IMR-90 (cell line): ENCODE data around the gene MAMLD1. TPM values are rescaled to one million over a fixed set of nuclear protein-coding genes. Genes with fewer than 3 reads are reported as not detected.

Experiments used
- ATAC-seq: fragments of 200-7000 bp; cut with Tn5 transposase; 2 replicates; pipeline ENCODE4 v1.9.1; 2020; ENCODE audit warnings: low read depth, mild to moderate bottlenecking, moderate library complexity
- BruUV-seq: library from RNA; stranded (reverse); fragments of 400-500 nt; replicated peaks from 2 replicates; lab custom pipeline; 2021; lab: Mats Ljungman, UMichigan
- CTCF ChIA-PET: fragments of 300-600 bp; formaldehyde crosslinking; extraction: SDS; loops from one replicate; lab custom pipeline; 2021; ENCODE audit warnings: antibody characterized with exemption; lab: Yijun Ruan, JAX
- POLR2A ChIA-PET: fragments of 300-600 bp; sonication (Branson Sonifier 250); formaldehyde crosslinking; loops from one replicate; lab custom pipeline; 2022; ENCODE audit warnings: antibody characterized with exemption; ENCODE audit not compliant: unreplicated experiment; lab: Charles Lee
- DNase-seq: peaks from one replicate; pipeline ENCODE4 v3.0.0; 2013
- H2AFZ ChIP-seq: replicated peaks from 2 replicates; pipeline ENCODE3; 2013; ENCODE audit warnings: low read length, mild to moderate bottlenecking; ENCODE audit not compliant: poor library complexity
- H2AK5ac ChIP-seq: 2 replicates; pipeline ENCODE4 v1.6.1; 2013; ENCODE audit warnings: low read depth, low read length, inconsistent platforms
- H2AK9ac ChIP-seq: replicated peaks from 2 replicates; pipeline ENCODE3; 2013; ENCODE audit warnings: mild to moderate bottlenecking, low read depth, low read length, moderate library complexity; ENCODE audit not compliant: poor library complexity
- H2BK120ac ChIP-seq: 2 replicates; pipeline ENCODE4 v1.6.1; 2013; ENCODE audit warnings: low read depth, low read length, inconsistent platforms
- H2BK15ac ChIP-seq: 3 replicates; pipeline ENCODE4 v1.6.1; 2013; ENCODE audit warnings: low read depth, low read length, inconsistent platforms
- H2BK20ac ChIP-seq: 2 replicates; pipeline ENCODE4 v1.6.1; 2013; ENCODE audit warnings: low read depth, mild to moderate bottlenecking, inconsistent platforms, low read length, moderate library complexity
- H2BK5ac ChIP-seq: 2 replicates; pipeline ENCODE4 v1.6.1; 2013; ENCODE audit warnings: mild to moderate bottlenecking, low read depth, low read length, inconsistent platforms; ENCODE audit not compliant: poor library complexity, severe bottlenecking
- H3K14ac ChIP-seq: replicated peaks from 2 replicates; pipeline ENCODE4 v1.6.1; 2013; ENCODE audit warnings: low read depth, low read length, inconsistent platforms
- H3K18ac ChIP-seq: 2 replicates; pipeline ENCODE4 v1.6.1; 2013; ENCODE audit warnings: low read depth, low read length, control low read depth
- H3K23ac ChIP-seq: 2 replicates; pipeline ENCODE4 v1.6.1; 2013; ENCODE audit warnings: low read depth, low read length, inconsistent platforms
- H3K27ac ChIP-seq: 2 replicates; pipeline ENCODE4 v1.5.1; 2013; ENCODE audit warnings: mild to moderate bottlenecking, control low read depth, low read length; ENCODE audit not compliant: insufficient read depth
- H3K27me3 ChIP-seq: 2 replicates; pipeline ENCODE4 v1.6.1; 2013; ENCODE audit warnings: low read length; ENCODE audit not compliant: control insufficient read depth, insufficient read depth
- H3K36me3 ChIP-seq: 2 replicates; pipeline ENCODE4 v1.6.1; 2013; ENCODE audit warnings: low read length, mixed read lengths; ENCODE audit not compliant: control insufficient read depth, insufficient read depth
- H3K4ac ChIP-seq: 2 replicates; pipeline ENCODE4 v1.6.1; 2013; ENCODE audit warnings: low read depth, low read length, inconsistent platforms
- H3K4me1 ChIP-seq: 2 replicates; pipeline ENCODE4 v1.6.1; 2013; ENCODE audit warnings: low read length, mixed read lengths; ENCODE audit not compliant: control insufficient read depth, insufficient read depth
- H3K4me2 ChIP-seq: 2 replicates; pipeline ENCODE4 v1.6.1; 2013; ENCODE audit warnings: low read depth, mild to moderate bottlenecking, control low read depth, low read length, moderate library complexity
- H3K4me3 ChIP-seq: 2 replicates; pipeline ENCODE4 v1.5.1; 2013; ENCODE audit warnings: low read depth, mild to moderate bottlenecking, control low read depth, low read length, moderate library complexity; ENCODE audit not compliant: insufficient read depth
- H3K56ac ChIP-seq: 2 replicates; pipeline ENCODE4 v1.6.1; 2013; ENCODE audit warnings: low read length, inconsistent platforms; ENCODE audit not compliant: insufficient read depth; ENCODE audit errors: extremely low read depth
- H3K79me1 ChIP-seq, 2 experiments: 2 replicates each; pipeline ENCODE4 v1.6.1; 2013; ENCODE audit warnings: low read length in 2 of 2, inconsistent platforms in 1 of 2, low read depth in 1 of 2
- H3K9ac ChIP-seq: 2 replicates; pipeline ENCODE4 v1.6.1; 2013; ENCODE audit warnings: low read depth, low read length, control low read depth
- H3K9me1 ChIP-seq: 2 replicates; pipeline ENCODE4 v1.6.1; 2013; ENCODE audit warnings: low read length, inconsistent platforms; ENCODE audit not compliant: insufficient read depth
- H3K9me3 ChIP-seq: 2 replicates; pipeline ENCODE4 v1.6.1; 2013; ENCODE audit warnings: low read length; ENCODE audit not compliant: control insufficient read depth, insufficient read depth
- H4K20me1 ChIP-seq: 2 replicates; pipeline ENCODE4 v1.6.1; 2013; ENCODE audit warnings: low read length, inconsistent platforms; ENCODE audit not compliant: insufficient read depth
- H4K5ac ChIP-seq: 2 replicates; pipeline ENCODE4 v1.6.1; 2013; ENCODE audit warnings: mild to moderate bottlenecking, low read depth, low read length, control low read depth
- H4K8ac ChIP-seq, 2 experiments: 2 replicates each; pipeline ENCODE4 v1.6.1; 2013; ENCODE audit warnings: low read depth in 2 of 2, low read length in 2 of 2, control low read depth in 1 of 2, inconsistent platforms in 1 of 2
- H4K91ac ChIP-seq: 2 replicates; pipeline ENCODE4 v1.6.1; 2013; ENCODE audit warnings: low read depth, low read length, inconsistent platforms; ENCODE audit not compliant: insufficient read depth
- BHLHE40 ChIP-seq: fragments of 150-350 bp; IDR thresholded peaks from 2 replicates; pipeline ENCODE4 v1.6.1; 2016; ENCODE audit warnings: mild to moderate bottlenecking, low read depth, low read length
- CEBPB ChIP-seq: IDR thresholded peaks from 2 replicates; pipeline ENCODE4 v1.6.1; 2012; ENCODE audit warnings: low read depth, low read length, improper control_type of control experiment
- CHD1 ChIP-seq: IDR thresholded peaks from 2 replicates; pipeline ENCODE4 v1.6.1; 2012; ENCODE audit warnings: low read depth, low read length, improper control_type of control experiment
- FOS ChIP-seq: fragments of 150-350 bp; IDR thresholded peaks from 2 replicates; pipeline ENCODE4 v1.6.1; 2016; ENCODE audit warnings: low read depth, low read length
- MAFK ChIP-seq: IDR thresholded peaks from 2 replicates; pipeline ENCODE4 v1.6.1; 2012; ENCODE audit warnings: low read depth, low read length, improper control_type of control experiment
- MAZ ChIP-seq: IDR thresholded peaks from 2 replicates; pipeline ENCODE4 v1.6.1; 2012; ENCODE audit warnings: low read depth, mild to moderate bottlenecking, low read length, improper control_type of control experiment, moderate library complexity, borderline replicate concordance
- MXI1 ChIP-seq: IDR thresholded peaks from 2 replicates; pipeline ENCODE4 v1.6.1; 2012; ENCODE audit warnings: low read depth, mild to moderate bottlenecking, low read length, moderate library complexity, borderline replicate concordance
- NFE2L2 ChIP-seq: fragments of 150-350 bp; IDR thresholded peaks from 2 replicates; pipeline ENCODE4 v1.6.1; 2016; ENCODE audit warnings: low read depth, mild to moderate bottlenecking, low read length
- POLR2A ChIP-seq: IDR thresholded peaks from 2 replicates; pipeline ENCODE4 v1.6.1; 2012; ENCODE audit warnings: mild to moderate bottlenecking, low read depth, low read length
- RAD21 ChIP-seq: IDR thresholded peaks from 2 replicates; pipeline ENCODE4 v1.6.1; 2012; ENCODE audit warnings: low read length, improper control_type of control experiment
- RCOR1 ChIP-seq: IDR thresholded peaks from 2 replicates; pipeline ENCODE4 v1.6.1; 2012; ENCODE audit warnings: mild to moderate bottlenecking, low read length, improper control_type of control experiment; ENCODE audit not compliant: insufficient replicate concordance
- RFX5 ChIP-seq: IDR thresholded peaks from 2 replicates; pipeline ENCODE4 v1.8.0; 2012; ENCODE audit warnings: low read depth, mild to moderate bottlenecking, low read length, moderate library complexity
- SMC3 ChIP-seq: fragments of 150-350 bp; IDR thresholded peaks from 2 replicates; pipeline ENCODE4 v1.6.1; 2016; ENCODE audit warnings: low read depth, mild to moderate bottlenecking, antibody characterized with exemption, low read length, moderate library complexity
- dilution Hi-C: fragments of 300-500 bp; cut with HindIII; formaldehyde crosslinking; loops from one replicate; pipeline ENCODE4 v1.14.3; 2018; ENCODE audit warnings: low sequenced_read_pairs; ENCODE audit not compliant: unreplicated experiment
- in situ Hi-C: fragments of 300-500 bp; cut with MboI; formaldehyde crosslinking; loops from 3 replicates; pipeline ENCODE4 v1.14.3; 2019; ENCODE audit warnings: low sequenced_read_pairs, inconsistent platforms, mixed read lengths
- intact Hi-C: fragments of 100-400 bp; cut with micrococcal nuclease; formaldehyde crosslinking; loops from 2 replicates; pipeline ENCODE4 v1.10.0; 2022
- polyA plus RNA-seq, 3 experiments: library from polyadenylated mRNA; depleted of rRNA; stranded (reverse); fragments of >200 nt; gene quantifications; 2 replicates each; pipeline ENCODE4 v1.2.3, GENCODE V29; 2012; ENCODE audit warnings: low replicate concordance in 1 of 3
- total RNA-seq: library from RNA; depleted of rRNA; stranded (reverse); fragments of >200 nt; gene quantifications from 2 replicates; pipeline ENCODE4 v1.2.3, GENCODE V29; 2012
- TF ChIP-seq, protein P1 (sequence below): fragments of 150-350 bp; IDR thresholded peaks from 2 replicates; pipeline ENCODE4 v1.6.1; 2017; ENCODE audit warnings: mild to moderate bottlenecking, antibody characterized with exemption, low read length, low read depth
- TF ChIP-seq, protein P2 (sequence below): conservative IDR thresholded peaks from 2 replicates; pipeline ENCODE4 v1.5.1; 2012; ENCODE audit warnings: mild to moderate bottlenecking, low read depth, low read length, improper control_type of control experiment
- TF ChIP-seq, protein P3 (sequence below): fragments of 150-350 bp; IDR thresholded peaks from 2 replicates; pipeline ENCODE4 v1.6.1; 2016; ENCODE audit warnings: low read depth, mild to moderate bottlenecking, low read length, moderate library complexity, borderline replicate concordance

MAMLD1 gene
- total and polyA plus RNA-seq, 2 of the 4 experiments (the other 2 are of a cell fraction) = 1.4 to 11.0 TPM

DNA sequence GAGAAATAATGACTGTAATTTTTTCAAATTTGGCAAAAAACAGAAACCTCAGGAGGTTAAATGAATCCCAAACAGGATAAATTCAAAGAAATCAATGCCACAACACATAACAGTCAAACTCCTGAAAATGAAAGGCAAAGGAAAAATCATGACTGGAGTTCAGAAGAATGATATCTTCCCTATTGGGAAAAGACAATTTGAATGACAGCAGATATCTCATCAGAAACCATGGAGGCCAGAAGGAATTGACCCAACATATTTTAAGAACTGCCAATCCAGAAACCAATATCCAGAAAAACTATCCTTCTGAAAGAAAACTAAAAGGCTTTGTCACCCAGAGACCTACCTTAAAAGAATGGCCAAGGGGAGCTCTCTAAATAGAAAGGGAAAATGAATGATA is 40.1 kb upstream of the MAMLD1 start:
- in situ Hi-C loops = no loop called here

More for the DNA sequence above, 40.1 kb upstream of the MAMLD1 start:
- POLR2A ChIA-PET = no interaction called here
- dilution Hi-C loops = no loop called here
- ATAC-seq (no peak), DNase-seq (no peak)
- H2BK120ac ChIP-seq = no peak overlapping the region
- intact Hi-C loops = no loop called here
- no peak overlapping the region for H3K56ac ChIP-seq
- H2BK5ac ChIP-seq = no peak overlapping the region
- H3K4me1 ChIP-seq = peaks cover 10% of the 10 kb centered on the region
- H3K36me3 ChIP-seq = no peaks in the 10 kb centered on the region
- H3K23ac ChIP-seq = no peak overlapping the region
- H2BK20ac ChIP-seq = no peak overlapping the region
- no peaks in the 10 kb centered on the region for H4K20me1 ChIP-seq
- H3K9me3 ChIP-seq = no peaks in the 10 kb centered on the region
- no peak overlapping the region for H3K27ac ChIP-seq
- H4K5ac ChIP-seq = no peak overlapping the region
- H2AK9ac ChIP-seq = no peak overlapping the region
- H4K91ac ChIP-seq = no peak overlapping the region
- no peak overlapping the region for H2AK5ac ChIP-seq
- H2AFZ ChIP-seq = no peak overlapping the region
- peaks cover 3% of the 10 kb centered on the region; the same call in 1 of the 2 replicates for H3K9me1 ChIP-seq
- H2BK15ac ChIP-seq = no peak overlapping the region
- CTCF ChIA-PET = no interaction called here
- no peak overlapping the region for H3K14ac ChIP-seq
- H3K79me1 ChIP-seq = no peaks in the 10 kb centered on the region
- no peak overlapping the region for H4K8ac ChIP-seq
- no TSS peak for BruUV-seq
- no peak overlapping the region for H3K4ac ChIP-seq
- no peaks in the 10 kb centered on the region for H3K27me3 ChIP-seq
- H3K4me2 ChIP-seq = no peak overlapping the region
- no peak overlapping the region for H3K9ac ChIP-seq
- no peak overlapping the region for H3K18ac ChIP-seq
- H3K4me3 ChIP-seq = no peak overlapping the region
- TF ChIP-seq MXI1 (no peak), CEBPB (no peak), FOS (no peak), CHD1 (no peak), RCOR1 (no peak), POLR2A (no peak), RAD21 (no peak), MAZ (no peak), MAFK (no peak), BHLHE40 (no peak), RFX5 (no peak), NFE2L2 (no peak), SMC3 (no peak)
- TF ChIP-seq, protein P1, sequence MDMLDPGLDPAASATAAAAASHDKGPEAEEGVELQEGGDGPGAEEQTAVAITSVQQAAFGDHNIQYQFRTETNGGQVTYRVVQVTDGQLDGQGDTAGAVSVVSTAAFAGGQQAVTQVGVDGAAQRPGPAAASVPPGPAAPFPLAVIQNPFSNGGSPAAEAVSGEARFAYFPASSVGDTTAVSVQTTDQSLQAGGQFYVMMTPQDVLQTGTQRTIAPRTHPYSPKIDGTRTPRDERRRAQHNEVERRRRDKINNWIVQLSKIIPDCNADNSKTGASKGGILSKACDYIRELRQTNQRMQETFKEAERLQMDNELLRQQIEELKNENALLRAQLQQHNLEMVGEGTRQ = no peak
- TF ChIP-seq, protein P2, sequence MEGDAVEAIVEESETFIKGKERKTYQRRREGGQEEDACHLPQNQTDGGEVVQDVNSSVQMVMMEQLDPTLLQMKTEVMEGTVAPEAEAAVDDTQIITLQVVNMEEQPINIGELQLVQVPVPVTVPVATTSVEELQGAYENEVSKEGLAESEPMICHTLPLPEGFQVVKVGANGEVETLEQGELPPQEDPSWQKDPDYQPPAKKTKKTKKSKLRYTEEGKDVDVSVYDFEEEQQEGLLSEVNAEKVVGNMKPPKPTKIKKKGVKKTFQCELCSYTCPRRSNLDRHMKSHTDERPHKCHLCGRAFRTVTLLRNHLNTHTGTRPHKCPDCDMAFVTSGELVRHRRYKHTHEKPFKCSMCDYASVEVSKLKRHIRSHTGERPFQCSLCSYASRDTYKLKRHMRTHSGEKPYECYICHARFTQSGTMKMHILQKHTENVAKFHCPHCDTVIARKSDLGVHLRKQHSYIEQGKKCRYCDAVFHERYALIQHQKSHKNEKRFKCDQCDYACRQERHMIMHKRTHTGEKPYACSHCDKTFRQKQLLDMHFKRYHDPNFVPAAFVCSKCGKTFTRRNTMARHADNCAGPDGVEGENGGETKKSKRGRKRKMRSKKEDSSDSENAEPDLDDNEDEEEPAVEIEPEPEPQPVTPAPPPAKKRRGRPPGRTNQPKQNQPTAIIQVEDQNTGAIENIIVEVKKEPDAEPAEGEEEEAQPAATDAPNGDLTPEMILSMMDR = no peak
- TF ChIP-seq, protein P3, sequence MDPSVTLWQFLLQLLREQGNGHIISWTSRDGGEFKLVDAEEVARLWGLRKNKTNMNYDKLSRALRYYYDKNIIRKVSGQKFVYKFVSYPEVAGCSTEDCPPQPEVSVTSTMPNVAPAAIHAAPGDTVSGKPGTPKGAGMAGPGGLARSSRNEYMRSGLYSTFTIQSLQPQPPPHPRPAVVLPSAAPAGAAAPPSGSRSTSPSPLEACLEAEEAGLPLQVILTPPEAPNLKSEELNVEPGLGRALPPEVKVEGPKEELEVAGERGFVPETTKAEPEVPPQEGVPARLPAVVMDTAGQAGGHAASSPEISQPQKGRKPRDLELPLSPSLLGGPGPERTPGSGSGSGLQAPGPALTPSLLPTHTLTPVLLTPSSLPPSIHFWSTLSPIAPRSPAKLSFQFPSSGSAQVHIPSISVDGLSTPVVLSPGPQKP = no peak
